OCI-LY3 (cell line): ENCODE results near the gene NR2F2.

Experiments used
- H2AFZ ChIP-seq: fragments of 200-600, 300-600 bp; shearing (Covaris generic); 2 replicates; pipeline ENCODE4 v1.6.0; 2014; ENCODE audit warnings: antibody characterized with exemption, low read depth, low read length
- H3K27ac ChIP-seq: fragments of 200-600, 300-600 bp; sonication (generic); 2 replicates; pipeline ENCODE4 v1.5.1; 2014; ENCODE audit warnings: mild to moderate bottlenecking, low read length, moderate library complexity, mixed read lengths
- H3K27me3 ChIP-seq: fragments of 200-600, 300-600 bp; sonication (generic); 2 replicates; pipeline ENCODE4 v1.6.1; 2014; ENCODE audit warnings: low read depth, low read length, mixed read lengths
- H3K36me3 ChIP-seq: fragments of 200-600, 300-600 bp; sonication (generic); replicated peaks from 2 replicates; pipeline ENCODE3; 2014; ENCODE audit warnings: low read depth, low read length, mixed read lengths
- H3K4me1 ChIP-seq: fragments of 300-600, 200-600 bp; sonication (generic); 2 replicates; pipeline ENCODE4 v1.6.1; 2014; ENCODE audit warnings: low read length, mixed read lengths
- H3K4me2 ChIP-seq: fragments of 200-600, 300-600 bp; sonication (generic); 2 replicates; pipeline ENCODE4 v1.6.1; 2014; ENCODE audit warnings: low read length, mixed read lengths
- H3K4me3 ChIP-seq: fragments of 300-600, 200-600 bp; sonication (generic); 2 replicates; pipeline ENCODE4 v1.5.1; 2014; ENCODE audit warnings: antibody characterized with exemption, mild to moderate bottlenecking, low read length, moderate library complexity
- H3K79me2 ChIP-seq: fragments of 300-600, 200-600 bp; shearing (Covaris generic); 2 replicates; pipeline ENCODE4 v1.6.1; 2014; ENCODE audit warnings: mild to moderate bottlenecking, low read length, mixed read lengths
- H3K9ac ChIP-seq: fragments of 300-600, 200-600 bp; shearing (Covaris generic); 2 replicates; pipeline ENCODE4 v1.6.0; 2014; ENCODE audit warnings: mild to moderate bottlenecking, low read length, moderate library complexity
- H3K9me3 ChIP-seq: fragments of 200-600, 300-600 bp; shearing (Covaris generic); 2 replicates; pipeline ENCODE4 v1.6.1; 2014; ENCODE audit warnings: low read length, mixed read lengths; ENCODE audit not compliant: insufficient read depth
- H4K20me1 ChIP-seq: fragments of 200-600, 300-600 bp; sonication (generic); 2 replicates; pipeline ENCODE4 v1.6.1; 2016; ENCODE audit warnings: low read length, mixed read lengths; ENCODE audit not compliant: insufficient read depth
- EZH2phosphoT487 ChIP-seq: fragments of 200-600 bp; shearing (Covaris generic); IDR thresholded peaks from 2 replicates; pipeline ENCODE4 v1.6.1; 2018; ENCODE audit warnings: antibody characterized with exemption, mixed run types, low read depth
- TF ChIP-seq, protein P1 (sequence below): fragments of 200-600, 300-600 bp; sonication (generic); IDR thresholded peaks from 2 replicates; pipeline ENCODE4 v1.5.1; 2014; ENCODE audit warnings: antibody characterized with exemption, low read length, low read depth

The NR2F2 gene

DNA sequence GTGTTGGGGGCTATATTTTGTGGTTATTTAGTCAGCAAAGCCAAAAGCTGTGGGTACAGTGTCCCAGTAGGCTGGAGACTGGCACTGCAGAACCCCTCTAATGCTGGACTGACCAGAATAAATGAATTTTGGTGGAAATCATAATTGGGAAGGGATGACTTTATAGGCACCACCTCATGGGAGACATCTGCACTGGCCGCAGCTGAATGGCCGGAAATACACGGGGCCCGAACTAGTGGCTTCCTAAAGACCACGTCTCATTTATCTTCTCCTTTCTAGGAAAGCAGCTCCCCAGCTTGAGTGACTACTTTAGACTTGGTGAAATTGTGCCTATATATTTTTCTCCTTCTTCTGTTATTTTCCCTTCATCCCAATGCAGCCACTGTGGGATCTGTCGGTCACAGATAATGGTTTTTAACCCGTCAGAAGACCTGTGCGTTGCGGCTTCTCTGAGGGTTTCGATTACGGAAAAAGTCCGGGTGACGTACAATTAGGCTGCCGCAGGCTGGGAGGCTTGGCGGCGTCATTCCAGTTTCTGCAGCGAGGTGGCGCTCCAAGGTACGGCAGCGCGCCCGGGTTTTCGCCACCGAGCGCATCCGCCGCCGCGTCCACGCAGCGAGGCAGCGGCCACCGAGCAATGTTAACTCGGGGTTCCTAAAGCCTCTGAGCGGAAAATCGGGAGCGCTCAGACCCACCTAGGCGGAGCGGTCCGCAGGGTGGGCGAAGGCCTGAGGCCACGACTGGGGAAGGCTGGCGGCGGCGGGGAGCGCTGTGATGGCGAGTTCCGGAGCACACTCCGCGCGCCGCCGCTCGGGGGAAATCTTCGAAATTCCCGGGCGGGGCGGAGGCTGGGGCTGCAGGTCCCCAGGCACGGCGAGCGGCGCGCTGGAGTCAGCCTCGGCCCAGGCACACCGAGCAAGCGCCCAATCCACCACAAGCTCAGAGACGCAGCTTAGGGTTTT, 26.3 kb downstream of the NR2F2 start:
- no peaks in the 10 kb centered on the region for H3K79me2 ChIP-seq
- no peaks in the 10 kb centered on the region for H3K4me1 ChIP-seq
- no peak overlapping the region for H3K4me2 ChIP-seq

DNA sequence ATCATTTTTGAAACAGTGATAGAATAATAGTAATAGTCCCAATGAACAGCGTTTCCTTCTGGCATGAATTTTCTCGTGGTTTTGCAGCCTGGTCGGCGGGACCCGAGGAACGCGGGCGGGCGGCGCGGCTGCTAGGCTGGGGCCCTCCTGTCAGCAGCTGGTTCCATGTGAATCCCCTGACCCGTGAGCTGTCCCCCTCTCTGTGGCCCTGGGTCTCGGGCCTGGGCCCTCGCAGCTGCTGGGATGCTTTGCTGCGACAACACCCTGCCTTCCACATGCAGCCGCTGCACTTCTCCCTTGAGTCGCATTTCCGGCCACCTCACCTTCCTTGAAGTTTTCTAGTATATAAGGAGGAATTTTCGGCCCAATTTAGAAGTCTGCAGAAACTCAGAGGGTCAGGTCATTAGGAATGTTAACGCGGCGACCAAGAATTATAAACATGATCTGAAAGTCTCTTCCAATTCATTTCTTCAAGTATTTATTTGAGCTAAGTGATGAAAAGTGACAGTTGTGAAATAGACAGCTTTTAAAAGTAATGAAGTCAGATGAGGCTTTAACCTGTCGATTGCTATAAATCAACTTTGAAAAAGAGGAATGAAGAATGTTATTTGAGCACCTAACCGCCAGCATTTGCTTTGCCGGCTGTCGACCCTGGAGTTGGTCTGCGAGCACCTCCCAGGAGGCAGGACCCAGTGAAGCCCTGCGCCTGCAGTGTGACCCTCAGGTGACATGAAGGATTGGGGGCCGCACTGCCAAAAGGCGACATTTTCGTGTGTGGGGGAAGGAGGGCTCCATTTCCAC, 27.7 kb downstream of the NR2F2 start:
- H2AFZ ChIP-seq = no peak overlapping the region
- H3K36me3 ChIP-seq = no peaks in the 10 kb centered on the region
- H3K4me1 ChIP-seq = no peaks in the 10 kb centered on the region
- H4K20me1 ChIP-seq = no peaks in the 10 kb centered on the region
- no peak overlapping the region for H3K27ac ChIP-seq
- H3K79me2 ChIP-seq = no peaks in the 10 kb centered on the region
- no peaks in the 10 kb centered on the region for H3K27me3 ChIP-seq
- no peak for TF ChIP-seq EZH2phosphoT487
- TF ChIP-seq, protein P1, sequence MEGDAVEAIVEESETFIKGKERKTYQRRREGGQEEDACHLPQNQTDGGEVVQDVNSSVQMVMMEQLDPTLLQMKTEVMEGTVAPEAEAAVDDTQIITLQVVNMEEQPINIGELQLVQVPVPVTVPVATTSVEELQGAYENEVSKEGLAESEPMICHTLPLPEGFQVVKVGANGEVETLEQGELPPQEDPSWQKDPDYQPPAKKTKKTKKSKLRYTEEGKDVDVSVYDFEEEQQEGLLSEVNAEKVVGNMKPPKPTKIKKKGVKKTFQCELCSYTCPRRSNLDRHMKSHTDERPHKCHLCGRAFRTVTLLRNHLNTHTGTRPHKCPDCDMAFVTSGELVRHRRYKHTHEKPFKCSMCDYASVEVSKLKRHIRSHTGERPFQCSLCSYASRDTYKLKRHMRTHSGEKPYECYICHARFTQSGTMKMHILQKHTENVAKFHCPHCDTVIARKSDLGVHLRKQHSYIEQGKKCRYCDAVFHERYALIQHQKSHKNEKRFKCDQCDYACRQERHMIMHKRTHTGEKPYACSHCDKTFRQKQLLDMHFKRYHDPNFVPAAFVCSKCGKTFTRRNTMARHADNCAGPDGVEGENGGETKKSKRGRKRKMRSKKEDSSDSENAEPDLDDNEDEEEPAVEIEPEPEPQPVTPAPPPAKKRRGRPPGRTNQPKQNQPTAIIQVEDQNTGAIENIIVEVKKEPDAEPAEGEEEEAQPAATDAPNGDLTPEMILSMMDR = no peak
- H3K4me2 ChIP-seq = no peak overlapping the region
- no peak overlapping the region for H3K4me3 ChIP-seq
- no peak overlapping the region for H3K9ac ChIP-seq
- no peaks in the 10 kb centered on the region for H3K9me3 ChIP-seq

More for the DNA sequence above, 26.3 kb downstream of the NR2F2 start:
- no peaks in the 10 kb centered on the region for H3K9me3 ChIP-seq
- H3K27me3 ChIP-seq = no peaks in the 10 kb centered on the region
- H3K36me3 ChIP-seq = no peaks in the 10 kb centered on the region
- H3K4me3 ChIP-seq = no peak overlapping the region
- no peak overlapping the region for H2AFZ ChIP-seq
- H4K20me1 ChIP-seq = no peaks in the 10 kb centered on the region
- no peak overlapping the region for H3K27ac ChIP-seq
- no peak overlapping the region for H3K9ac ChIP-seq
- TF ChIP-seq, protein P1 = no peak; the same call in 1 of the 2 replicates
- no peak for TF ChIP-seq EZH2phosphoT487

DNA sequence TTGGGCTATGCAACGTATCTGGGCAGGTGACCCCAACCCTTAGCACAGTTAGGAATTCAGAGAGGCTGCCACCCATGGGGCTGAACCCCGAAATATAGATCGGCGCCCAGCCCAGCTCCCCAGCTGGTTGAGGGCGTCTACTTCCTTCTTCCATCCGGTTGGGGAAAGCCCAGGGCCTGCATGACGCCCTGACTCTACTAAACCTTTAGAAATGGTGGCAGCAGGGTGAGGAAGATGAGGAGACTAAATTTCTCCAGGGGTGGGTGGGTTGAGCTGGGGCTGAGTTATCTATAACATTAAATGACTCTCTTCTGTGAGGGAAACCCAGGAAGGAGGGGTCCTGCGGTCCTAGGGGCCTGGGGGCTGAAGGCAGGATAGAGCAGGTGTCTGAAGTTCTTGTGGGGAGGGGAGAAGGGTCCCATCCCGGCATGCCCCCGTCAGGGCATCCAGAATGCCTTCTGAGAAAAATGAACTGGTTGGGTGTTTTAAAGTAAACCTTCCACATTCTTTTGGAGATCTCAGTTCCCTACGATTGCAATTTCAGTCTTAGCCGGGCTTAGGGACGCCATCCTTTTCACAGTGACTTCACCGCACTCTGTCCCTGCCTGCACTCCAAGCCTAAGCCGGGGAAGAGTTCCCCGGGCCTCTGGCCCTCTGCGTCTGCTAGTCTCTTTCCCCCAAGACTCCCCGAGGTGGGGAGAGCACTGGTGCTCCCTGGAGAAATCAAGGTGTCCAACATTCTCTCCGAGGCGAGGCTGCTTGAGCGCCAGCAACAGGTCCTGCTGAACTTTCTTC, 28.5 kb downstream of the NR2F2 start:
- Histone ChIP-seq H3K27me3 (no peaks in the 10 kb centered on the region), H4K20me1 (no peaks in the 10 kb centered on the region), H3K4me1 (no peaks in the 10 kb centered on the region), H3K9me3 (no peaks in the 10 kb centered on the region), H2AFZ (no peak overlapping the region), H3K27ac (no peak overlapping the region), H3K4me2 (no peak overlapping the region), H3K4me3 (no peak overlapping the region), H3K36me3 (no peaks in the 10 kb centered on the region), H3K9ac (no peak overlapping the region), H3K79me2 (no peaks in the 10 kb centered on the region)
- no peak for TF ChIP-seq EZH2phosphoT487
- TF ChIP-seq, protein P1 = no peak
